Activated T-cell treated with anti-CD3 and anti-CD28 coated beads, Interleukin-2, amount 50 U/mL, for 72 hours (primary cell): ENCODE data around the gene PPP1R14C. TPM values are rescaled to one million over a fixed set of nuclear protein-coding genes. Genes with fewer than 3 reads are reported as not detected.

ENCODE experiments used
- ATAC-seq, 2 donors: fragments of 150-1000 bp; cut with Tn5 transposase; replicated peaks in 1 of 2; 2 replicates each; pipeline ENCODE4 v1.10.0; 2021; ENCODE audit warnings: moderate library complexity in 2 of 2, mild to moderate bottlenecking in 1 of 2
- DNase-seq, 2 donors: peaks; one replicate each; pipeline ENCODE4 v3.0.0; 2021 to 2022; ENCODE audit warnings: mixed read lengths in 1 of 2
- H3K27ac Mint-ChIP-seq: one replicate; pipeline ENCODE4 v1.8.0; 2022; ENCODE audit warnings: mild to moderate bottlenecking, moderate library complexity, mixed read lengths
- H3K27me3 Mint-ChIP-seq: one replicate; pipeline ENCODE4 v1.8.0; 2022; ENCODE audit warnings: low read depth, mixed read lengths
- H3K36me3 Mint-ChIP-seq, 2 donors: one replicate each; pipeline ENCODE4 v1.8.0; 2022; ENCODE audit warnings: mixed read lengths in 2 of 2, mild to moderate bottlenecking in 1 of 2; ENCODE audit not compliant: insufficient read depth in 2 of 2
- H3K4me1 Mint-ChIP-seq: one replicate; pipeline ENCODE4 v1.8.0; 2022; ENCODE audit warnings: low read depth, mixed read lengths
- H3K4me3 Mint-ChIP-seq, 2 donors: one replicate each; pipeline ENCODE4 v1.8.0; 2022; ENCODE audit warnings: mild to moderate bottlenecking in 2 of 2, mixed read lengths in 2 of 2, moderate library complexity in 2 of 2
- H3K9me3 Mint-ChIP-seq, 2 donors: one replicate each; pipeline ENCODE4 v1.8.0; 2022; ENCODE audit warnings: mixed read lengths in 2 of 2
- total RNA-seq, 2 donors: library from RNA; stranded (reverse); gene quantifications; one replicate each; pipeline ENCODE4 v1.2.3, GENCODE V29; 2022

PPP1R14C gene
- total RNA-seq, 2 donors from 2014 or later: 1.8 TPM

DNA sequence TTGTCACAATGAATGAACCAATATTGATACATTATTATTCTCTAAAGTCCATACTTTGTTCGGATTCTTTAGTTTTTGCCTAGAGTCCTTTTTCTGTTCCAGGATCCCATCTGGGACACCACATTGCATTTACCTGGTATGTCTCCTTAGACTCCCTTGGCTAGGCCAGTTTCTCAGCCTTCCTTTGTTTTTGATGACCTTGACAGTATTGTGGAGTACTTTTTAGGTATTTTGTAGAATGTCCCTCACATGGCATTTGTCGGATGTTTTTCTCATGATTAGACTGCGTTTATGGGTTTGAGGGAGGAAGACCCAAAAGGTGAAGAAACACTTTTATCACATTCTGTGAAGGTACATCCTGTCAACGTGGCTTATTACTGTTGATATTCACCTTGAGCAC, 16.9 kb downstream of the PPP1R14C start:
- Mint-ChIP-seq H3K27me3 (peaks cover 52% of the 10 kb centered on the region), H3K4me1 (peaks cover 11% of the 10 kb centered on the region), H3K9me3 (no peaks in the 10 kb centered on the region), H3K27ac (no peak overlapping the region), H3K36me3 (no peaks in the 10 kb centered on the region), H3K4me3 (no peak overlapping the region)
- no peak for DNase-seq
- ATAC-seq: no peak

DNA sequence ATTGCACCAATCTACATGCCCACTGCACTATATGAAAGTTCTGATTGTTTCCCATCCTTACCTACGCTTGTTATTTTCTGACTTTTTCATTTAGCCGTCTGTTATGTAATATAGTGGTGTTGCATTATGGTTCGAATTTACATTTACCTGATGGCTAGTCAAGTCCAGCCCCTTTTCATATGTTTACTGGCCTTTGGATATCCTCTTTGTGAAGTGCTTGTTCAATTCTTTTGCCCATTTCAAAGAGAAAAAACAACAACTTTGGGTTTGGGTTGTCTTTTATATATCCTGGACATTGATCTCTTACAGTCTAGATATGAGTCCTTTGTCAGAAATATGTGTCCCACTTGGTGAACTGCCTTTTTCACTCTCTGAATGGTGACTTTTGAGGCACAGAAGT, 21.1 kb downstream of the PPP1R14C start:
- Mint-ChIP-seq H3K27ac (no peak overlapping the region), H3K4me1 (peaks cover 6% of the 10 kb centered on the region), H3K4me3 (no peak overlapping the region), H3K27me3 (peaks cover 21% of the 10 kb centered on the region), H3K36me3 (peaks cover 0 to 1% of the 10 kb centered on the region in 2 donors), H3K9me3 (no peaks in the 10 kb centered on the region)
- DNase-seq: no peak
- no peak for ATAC-seq

DNA sequence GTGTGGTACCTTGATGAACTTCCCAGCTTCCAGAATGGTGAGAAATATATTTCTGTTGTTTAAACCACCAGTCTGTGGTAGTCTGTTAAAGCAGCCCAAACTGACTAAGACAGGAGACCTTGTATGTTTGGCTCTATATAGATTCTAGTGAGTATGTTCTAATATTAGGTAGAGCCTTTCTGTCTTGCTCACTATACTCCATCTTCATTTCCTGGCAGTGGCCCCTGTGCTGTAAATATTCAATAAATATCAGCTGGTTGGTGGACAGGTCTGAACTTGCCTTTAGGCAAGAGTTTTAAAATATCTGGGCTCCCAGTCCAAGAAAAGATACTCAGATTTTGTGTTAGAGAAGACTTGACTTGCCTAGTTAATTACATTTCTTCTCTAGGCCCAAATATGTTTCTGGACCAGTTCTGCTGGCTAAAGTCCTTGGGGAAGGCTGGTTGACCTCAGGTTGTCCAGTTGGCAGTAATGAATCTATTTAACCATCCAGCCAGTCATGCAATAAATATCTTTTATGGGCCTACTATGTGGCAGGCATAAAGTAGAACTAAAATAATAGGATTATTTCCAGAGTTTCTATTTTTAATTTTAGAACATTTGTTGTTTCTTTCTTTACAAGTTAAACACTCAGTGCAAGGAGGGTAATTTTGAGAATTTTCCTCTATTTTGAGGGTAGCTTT, 22.3 kb downstream of the PPP1R14C start:
- no peaks in the 10 kb centered on the region for H3K9me3 Mint-ChIP-seq
- no peak for ATAC-seq
- H3K4me1 Mint-ChIP-seq: peaks cover 18% of the 10 kb centered on the region
- H3K36me3 Mint-ChIP-seq: peaks cover 0 to 1% of the 10 kb centered on the region in 2 donors
- no peak overlapping the region for H3K27ac Mint-ChIP-seq
- peaks cover 10% of the 10 kb centered on the region for H3K27me3 Mint-ChIP-seq
- no peak for DNase-seq
- no peak overlapping the region for H3K4me3 Mint-ChIP-seq

DNA sequence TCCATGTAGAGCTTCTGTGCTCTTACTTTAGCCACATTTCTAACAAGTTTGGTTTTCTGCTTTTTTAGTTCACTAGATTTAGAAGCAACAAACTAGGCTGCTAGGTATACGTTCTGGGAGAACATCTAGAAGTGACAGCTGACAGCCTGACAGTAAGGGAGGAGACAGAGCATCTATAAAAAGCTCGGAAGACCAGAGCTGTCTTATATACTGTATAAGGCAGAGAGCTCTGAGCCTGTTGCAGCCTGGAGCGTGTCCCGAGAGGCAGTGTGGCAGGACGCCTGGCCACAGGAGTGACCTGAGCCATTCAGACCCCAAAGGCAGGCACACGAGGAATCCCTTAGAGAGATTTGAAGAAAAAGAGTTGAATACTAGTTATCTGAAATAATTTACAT, 24.6 kb downstream of the PPP1R14C start:
- peaks cover 21% of the 10 kb centered on the region for H3K27me3 Mint-ChIP-seq
- H3K4me1 Mint-ChIP-seq: peaks cover 23% of the 10 kb centered on the region
- no peaks in the 10 kb centered on the region for H3K9me3 Mint-ChIP-seq
- peaks cover 0 to 1% of the 10 kb centered on the region in 2 donors for H3K36me3 Mint-ChIP-seq
- no peak for ATAC-seq
- DNase-seq: no peak
- H3K4me3 Mint-ChIP-seq: no peak overlapping the region
- no peak overlapping the region for H3K27ac Mint-ChIP-seq

DNA sequence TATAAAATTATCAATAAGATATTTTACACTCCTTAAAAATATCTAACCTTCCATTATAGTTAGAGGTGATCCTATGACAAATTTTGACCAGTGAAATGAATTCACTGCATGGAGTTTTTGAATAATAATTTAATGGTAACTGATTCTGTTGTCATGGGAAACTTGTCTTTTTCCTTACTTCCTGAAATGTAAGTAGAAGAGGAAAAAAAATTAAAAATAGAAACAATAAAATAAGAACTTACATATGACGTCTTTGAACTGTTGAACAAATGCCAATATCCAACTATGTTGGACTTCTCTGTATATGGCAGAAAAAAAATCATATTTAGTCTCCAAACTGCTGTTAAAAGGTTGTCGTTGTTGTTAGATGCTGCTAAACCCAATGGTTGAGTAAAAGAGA, 26.3 kb downstream of the PPP1R14C start:
- H3K36me3 Mint-ChIP-seq: peaks cover 0 to 1% of the 10 kb centered on the region in 2 donors
- no peaks in the 10 kb centered on the region for H3K9me3 Mint-ChIP-seq
- DNase-seq (no peak), ATAC-seq (no peak)
- peak overlapping the region; percentile 20 to 60 for H3K4me3 Mint-ChIP-seq
- peaks cover 23% of the 10 kb centered on the region for H3K4me1 Mint-ChIP-seq
- H3K27ac Mint-ChIP-seq: peak overlapping the region; percentile 33
- H3K27me3 Mint-ChIP-seq: peaks cover 23% of the 10 kb centered on the region

DNA sequence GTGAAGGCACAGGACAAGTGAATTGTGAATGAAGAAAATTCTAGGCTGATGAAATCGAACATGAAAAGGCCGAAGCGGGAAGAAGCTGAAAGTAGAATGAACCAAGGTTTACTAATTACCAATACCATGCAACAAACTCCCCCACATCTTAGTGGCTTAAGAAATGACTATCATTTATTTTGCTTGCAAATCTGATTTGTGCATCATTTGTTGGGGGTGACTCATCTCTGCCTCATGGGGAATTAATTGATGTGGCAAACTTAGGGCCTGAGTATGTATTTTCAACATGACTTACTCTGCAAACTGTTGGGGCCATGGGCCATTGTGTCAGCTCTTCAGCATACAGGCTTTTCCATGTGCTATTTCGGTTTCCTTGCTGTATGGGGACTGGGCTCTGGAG, 26.8 kb downstream of the PPP1R14C start:
- H3K9me3 Mint-ChIP-seq: no peaks in the 10 kb centered on the region
- peak overlapping the region; percentile 70 for H3K27ac Mint-ChIP-seq
- peaks cover 0 to 1% of the 10 kb centered on the region in 2 donors for H3K36me3 Mint-ChIP-seq
- ATAC-seq (peak; percentile 97 to 99), DNase-seq (peak; percentile 71 to 74)
- peak overlapping the region; percentile 54 to 60 for H3K4me3 Mint-ChIP-seq
- peaks cover 23% of the 10 kb centered on the region for H3K27me3 Mint-ChIP-seq
- H3K4me1 Mint-ChIP-seq: peaks cover 23% of the 10 kb centered on the region

DNA sequence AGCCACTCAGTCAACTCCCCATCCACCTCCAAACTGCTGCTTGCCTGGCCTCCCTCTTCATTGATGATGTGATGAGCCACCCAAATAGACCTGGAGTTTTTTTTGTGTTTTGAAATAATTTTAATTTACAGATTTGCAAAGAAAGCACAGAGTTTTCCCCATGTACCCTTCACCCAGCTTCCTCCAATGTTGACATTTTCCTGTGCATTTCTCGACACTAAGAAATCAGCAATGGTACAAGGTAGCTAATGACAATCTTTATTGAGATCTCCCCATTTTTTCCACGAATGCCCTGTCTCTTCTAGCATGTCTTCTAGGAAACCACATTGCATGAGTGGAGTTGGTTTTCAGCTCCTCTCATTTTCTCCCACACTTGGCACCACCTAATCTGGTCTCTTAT, 30.1 kb downstream of the PPP1R14C start:
- H3K4me3 Mint-ChIP-seq: no peak overlapping the region
- peaks cover 44% of the 10 kb centered on the region for H3K27me3 Mint-ChIP-seq
- ATAC-seq (no peak), DNase-seq (no peak)
- H3K36me3 Mint-ChIP-seq: peaks cover 0 to 1% of the 10 kb centered on the region in 2 donors
- no peak overlapping the region for H3K27ac Mint-ChIP-seq
- H3K4me1 Mint-ChIP-seq: peaks cover 22% of the 10 kb centered on the region
- H3K9me3 Mint-ChIP-seq: no peaks in the 10 kb centered on the region

DNA sequence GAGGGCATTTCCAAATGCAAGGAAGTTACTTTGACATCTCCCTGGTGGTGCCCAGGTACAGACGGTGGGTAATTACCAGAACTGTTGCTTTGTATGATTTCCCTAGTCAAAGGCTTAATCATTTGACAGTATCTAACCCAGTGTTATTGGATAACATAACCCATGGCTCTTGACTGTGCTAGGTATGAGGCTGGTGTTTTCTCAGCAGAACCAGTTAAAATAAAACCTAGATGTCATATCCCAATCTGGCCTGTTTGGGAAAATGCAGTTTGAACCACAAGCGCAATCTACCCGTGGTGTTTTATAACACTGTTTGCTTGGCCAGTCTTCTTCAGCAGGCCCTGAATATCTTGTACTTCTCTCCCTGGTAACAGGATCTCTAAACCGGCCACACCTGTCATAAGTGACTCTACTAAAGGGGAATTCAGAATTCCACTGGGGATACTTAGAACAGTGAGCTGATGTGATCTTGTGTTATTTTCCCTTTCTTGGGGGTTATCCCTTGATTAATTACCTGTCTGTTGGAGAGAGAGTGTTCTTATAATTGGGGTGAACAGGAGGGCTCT, 32.8 kb downstream of the PPP1R14C start:
- Mint-ChIP-seq H3K9me3 (no peaks in the 10 kb centered on the region), H3K36me3 (no peaks in the 10 kb centered on the region), H3K4me3 (no peak overlapping the region), H3K27me3 (peaks cover 54% of the 10 kb centered on the region), H3K4me1 (no peaks in the 10 kb centered on the region), H3K27ac (no peak overlapping the region)
- no peak for DNase-seq
- no peak for ATAC-seq

DNA sequence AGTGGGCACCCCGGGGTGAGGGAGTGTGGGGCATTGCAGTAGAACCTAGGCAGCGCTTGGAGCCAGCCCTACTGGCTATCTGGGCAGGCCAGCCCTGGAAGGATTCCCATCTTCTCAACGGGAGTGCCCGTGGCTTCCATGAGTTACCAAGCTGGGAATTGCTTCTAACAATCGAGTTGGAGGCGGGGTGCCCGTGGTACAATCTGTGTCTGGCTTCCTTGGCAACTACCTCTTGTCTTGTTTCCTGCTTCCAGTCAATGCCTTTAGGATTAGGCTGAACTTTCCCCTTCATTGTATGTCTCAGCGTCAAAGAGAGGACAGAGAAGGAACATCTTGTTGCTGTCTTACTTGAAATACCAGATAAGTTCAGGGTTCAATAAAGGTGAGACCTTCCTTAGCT, 33.3 kb downstream of the PPP1R14C start:
- no peak overlapping the region for H3K4me3 Mint-ChIP-seq

DNA sequence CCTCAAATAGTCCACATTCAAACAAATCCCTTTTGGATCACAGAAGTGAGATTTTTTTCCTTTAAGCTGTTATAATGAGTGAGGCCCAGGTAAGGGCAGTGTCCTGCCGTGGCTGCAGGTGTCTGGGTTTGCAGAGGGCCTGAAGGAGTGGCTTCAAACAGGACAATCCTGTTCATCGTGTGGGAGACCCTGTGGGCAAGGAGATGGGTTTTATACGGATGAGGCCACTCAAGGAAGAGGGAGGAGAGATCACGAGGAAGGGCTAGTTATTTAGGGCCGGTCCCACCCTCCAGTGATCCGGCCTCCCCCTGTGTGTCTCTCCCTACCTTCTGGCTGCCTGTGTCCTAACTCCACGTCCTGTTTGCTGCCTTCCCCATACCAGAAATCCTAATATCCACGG, 33.8 kb downstream of the PPP1R14C start:
- Mint-ChIP-seq H3K27ac (no peak overlapping the region), H3K4me1 (no peaks in the 10 kb centered on the region), H3K36me3 (no peaks in the 10 kb centered on the region), H3K9me3 (no peaks in the 10 kb centered on the region), H3K4me3 (no peak overlapping the region), H3K27me3 (peaks cover 52% of the 10 kb centered on the region)
- ATAC-seq: no peak
- DNase-seq: no peak

More for the DNA sequence above, 33.3 kb downstream of the PPP1R14C start:
- no peaks in the 10 kb centered on the region for H3K9me3 Mint-ChIP-seq
- no peaks in the 10 kb centered on the region for H3K4me1 Mint-ChIP-seq
- no peak overlapping the region for H3K27ac Mint-ChIP-seq
- DNase-seq: no peak
- peaks cover 56% of the 10 kb centered on the region for H3K27me3 Mint-ChIP-seq
- ATAC-seq: no peak
- H3K36me3 Mint-ChIP-seq: no peaks in the 10 kb centered on the region

DNA sequence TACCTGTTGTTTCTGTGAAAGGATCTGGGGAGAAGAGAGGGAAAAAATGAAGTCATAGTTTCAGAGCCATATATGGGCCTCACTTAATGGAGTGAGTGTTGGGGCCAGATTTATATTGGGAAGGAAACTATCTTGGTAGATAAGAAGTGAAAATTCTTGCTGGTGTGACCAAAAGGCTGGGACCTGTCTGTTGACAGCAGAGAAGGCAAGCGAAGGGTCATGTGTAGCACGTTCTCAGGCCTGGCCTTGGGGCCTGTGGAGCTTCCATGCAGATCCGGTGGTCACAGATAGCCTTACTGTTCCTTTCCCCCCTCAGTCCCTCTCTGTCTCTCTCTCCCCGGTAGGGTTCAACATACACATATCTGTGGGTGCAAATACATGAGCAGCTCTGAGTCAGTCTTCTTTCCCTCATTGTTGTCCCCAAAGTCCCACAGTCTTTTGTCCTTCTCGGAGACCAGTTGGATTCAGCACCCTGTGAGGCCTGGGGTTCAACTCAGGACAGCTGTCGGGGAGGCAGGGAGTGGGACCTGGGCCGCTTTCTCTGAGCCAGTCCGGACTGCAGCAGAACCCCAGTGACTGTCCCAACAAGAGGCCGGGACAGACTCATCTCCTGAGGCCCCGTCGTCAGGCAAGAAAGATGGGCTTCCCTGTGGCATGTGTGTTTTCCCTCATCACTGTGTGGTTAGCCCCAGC, 34.6 kb downstream of the PPP1R14C start:
- Mint-ChIP-seq H3K36me3 (no peaks in the 10 kb centered on the region), H3K4me3 (no peak overlapping the region), H3K4me1 (no peaks in the 10 kb centered on the region), H3K27me3 (peaks cover 44% of the 10 kb centered on the region), H3K27ac (no peak overlapping the region), H3K9me3 (no peaks in the 10 kb centered on the region)
- ATAC-seq: no peak
- DNase-seq: no peak

DNA sequence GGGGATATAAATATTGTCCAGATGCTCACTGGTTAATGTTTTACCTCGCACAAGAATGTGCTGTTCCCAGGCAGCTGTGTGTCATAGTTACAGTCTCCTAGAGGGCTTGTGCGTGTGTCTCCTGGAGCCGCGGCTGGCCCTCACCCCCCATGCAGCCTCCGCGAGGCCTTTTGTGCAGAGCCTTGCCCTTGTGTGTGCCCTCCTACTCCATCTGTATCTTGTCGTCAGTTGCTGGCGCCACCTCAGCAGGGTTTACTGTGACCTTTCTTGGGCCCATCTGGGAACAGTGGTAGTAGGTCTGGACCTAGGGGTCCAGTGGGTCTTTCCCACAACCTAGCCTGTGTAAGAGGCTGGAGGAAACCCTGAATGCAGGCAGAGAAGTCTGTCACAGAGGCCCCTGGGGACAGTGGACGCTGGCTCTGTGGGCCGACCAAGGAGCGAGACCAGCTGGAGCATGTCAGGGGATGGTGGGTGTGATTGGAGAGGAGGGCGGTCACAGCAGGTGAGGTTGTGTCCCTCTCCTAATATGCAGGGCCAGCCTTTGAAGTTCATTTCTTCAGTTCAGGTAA, 35.2 kb downstream of the PPP1R14C start:
- DNase-seq (no peak), ATAC-seq (no peak)
- no peak overlapping the region for H3K27ac Mint-ChIP-seq
- peaks cover 42% of the 10 kb centered on the region for H3K27me3 Mint-ChIP-seq
- no peaks in the 10 kb centered on the region for H3K9me3 Mint-ChIP-seq
- no peaks in the 10 kb centered on the region for H3K36me3 Mint-ChIP-seq
- H3K4me1 Mint-ChIP-seq: no peaks in the 10 kb centered on the region
- no peak overlapping the region for H3K4me3 Mint-ChIP-seq

DNA sequence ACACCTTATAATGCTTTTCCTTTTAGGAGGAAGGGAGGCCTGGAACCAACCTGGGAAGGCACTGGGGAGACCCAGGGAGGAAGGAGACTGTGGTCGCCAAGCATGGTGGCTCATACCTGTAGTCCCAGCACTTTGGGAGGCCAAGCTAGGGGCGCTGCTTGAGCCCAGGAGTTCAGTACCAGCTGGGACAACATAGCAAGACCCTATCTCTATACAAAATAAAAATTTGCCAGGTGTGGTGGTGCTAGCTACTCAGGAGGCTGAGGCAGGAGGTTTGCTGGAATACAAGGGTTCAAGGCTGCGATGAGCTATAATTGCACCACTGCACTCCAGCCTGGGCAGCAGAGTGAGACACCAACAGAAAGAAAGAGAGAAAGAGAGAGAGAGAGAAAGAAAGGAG, 36.2 kb downstream of the PPP1R14C start:
- DNase-seq: no peak
- H3K4me1 Mint-ChIP-seq: no peaks in the 10 kb centered on the region
- peaks cover 36% of the 10 kb centered on the region for H3K27me3 Mint-ChIP-seq
- H3K27ac Mint-ChIP-seq: no peak overlapping the region
- H3K9me3 Mint-ChIP-seq: no peaks in the 10 kb centered on the region
- ATAC-seq: no peak
- H3K4me3 Mint-ChIP-seq: no peak overlapping the region
- no peaks in the 10 kb centered on the region for H3K36me3 Mint-ChIP-seq
